OCI-LY1 (cell line): ENCODE data around the gene TRIB2.

ENCODE experiments used
- EZH2 ChIP-seq: fragments of 200-600 bp; sonication (generic), shearing (Covaris generic); IDR thresholded peaks from 2 replicates; pipeline ENCODE4 v1.8.0; 2017; ENCODE audit warnings: borderline replicate concordance, mixed run types, mild to moderate bottlenecking, antibody characterized with exemption, low read length, moderate library complexity, mixed read lengths
- TF ChIP-seq, protein P1 (sequence below): fragments of 200-600 bp; sonication (generic), shearing (Covaris generic); IDR thresholded peaks from 2 replicates; pipeline ENCODE4 v1.5.1; 2017; ENCODE audit warnings: mild to moderate bottlenecking, antibody characterized with exemption, low read length, moderate library complexity, mixed read lengths

GRCh38 chr2:12726271-12726670, 9.5 kb downstream of the TRIB2 start:
- TF ChIP-seq, protein P1, sequence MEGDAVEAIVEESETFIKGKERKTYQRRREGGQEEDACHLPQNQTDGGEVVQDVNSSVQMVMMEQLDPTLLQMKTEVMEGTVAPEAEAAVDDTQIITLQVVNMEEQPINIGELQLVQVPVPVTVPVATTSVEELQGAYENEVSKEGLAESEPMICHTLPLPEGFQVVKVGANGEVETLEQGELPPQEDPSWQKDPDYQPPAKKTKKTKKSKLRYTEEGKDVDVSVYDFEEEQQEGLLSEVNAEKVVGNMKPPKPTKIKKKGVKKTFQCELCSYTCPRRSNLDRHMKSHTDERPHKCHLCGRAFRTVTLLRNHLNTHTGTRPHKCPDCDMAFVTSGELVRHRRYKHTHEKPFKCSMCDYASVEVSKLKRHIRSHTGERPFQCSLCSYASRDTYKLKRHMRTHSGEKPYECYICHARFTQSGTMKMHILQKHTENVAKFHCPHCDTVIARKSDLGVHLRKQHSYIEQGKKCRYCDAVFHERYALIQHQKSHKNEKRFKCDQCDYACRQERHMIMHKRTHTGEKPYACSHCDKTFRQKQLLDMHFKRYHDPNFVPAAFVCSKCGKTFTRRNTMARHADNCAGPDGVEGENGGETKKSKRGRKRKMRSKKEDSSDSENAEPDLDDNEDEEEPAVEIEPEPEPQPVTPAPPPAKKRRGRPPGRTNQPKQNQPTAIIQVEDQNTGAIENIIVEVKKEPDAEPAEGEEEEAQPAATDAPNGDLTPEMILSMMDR = no peak
- no peak for TF ChIP-seq EZH2
